GM23248 (cell line): ENCODE data around the gene KREMEN1. TPM values are rescaled to one million over a fixed set of nuclear protein-coding genes. Genes with fewer than 3 reads are reported as not detected.

ENCODE experiments used
- DNase-seq: peaks from one replicate; pipeline ENCODE4 v3.0.0-alpha.2; 2015
- H2AFZ ChIP-seq: fragments of 200-600 bp; sonication (generic); 2 replicates; pipeline ENCODE4 v1.6.1; 2016; ENCODE audit warnings: antibody characterized with exemption
- H3F3A ChIP-seq: fragments of 200-600 bp; sonication (generic); 2 replicates; pipeline ENCODE4 v1.6.1; 2016; ENCODE audit warnings: mild to moderate bottlenecking, antibody characterized with exemption, mixed run types; ENCODE audit not compliant: insufficient read depth
- H3K27ac ChIP-seq: fragments of 200-600 bp; sonication (generic); 2 replicates; pipeline ENCODE4 v1.5.1; 2016; ENCODE audit warnings: mild to moderate bottlenecking
- H3K27me3 ChIP-seq: fragments of 200-600 bp; sonication (generic); replicated peaks from 2 replicates; pipeline ENCODE4 v1.6.1; 2016; ENCODE audit warnings: mild to moderate bottlenecking; ENCODE audit not compliant: insufficient read depth
- H3K36me3 ChIP-seq: fragments of 200-600 bp; sonication (generic); 2 replicates; pipeline ENCODE4 v1.6.1; 2016; ENCODE audit warnings: low read depth, mild to moderate bottlenecking
- H3K4me1 ChIP-seq: fragments of 200-600 bp; sonication (generic); 2 replicates; pipeline ENCODE4 v1.6.1; 2016; ENCODE audit warnings: mild to moderate bottlenecking; ENCODE audit not compliant: insufficient read depth
- H3K4me2 ChIP-seq: fragments of 200-600 bp; sonication (generic); one replicate; pipeline ENCODE4 v1.6.1; 2016; ENCODE audit warnings: mild to moderate bottlenecking; ENCODE audit not compliant: unreplicated experiment
- H3K4me3 ChIP-seq: fragments of 200-600 bp; sonication (generic); 2 replicates; pipeline ENCODE4 v1.5.1; 2016; ENCODE audit warnings: mild to moderate bottlenecking
- H3K79me2 ChIP-seq: fragments of 200-600 bp; sonication (generic); 2 replicates; pipeline ENCODE4 v1.6.1; 2016; ENCODE audit warnings: mild to moderate bottlenecking; ENCODE audit not compliant: insufficient read depth
- H3K9ac ChIP-seq: fragments of 200-600 bp; sonication (generic); 2 replicates; pipeline ENCODE4 v1.6.1; 2016; ENCODE audit warnings: mild to moderate bottlenecking
- H3K9me2 ChIP-seq: fragments of 200-600 bp; sonication (generic); 2 replicates; pipeline ENCODE4 v1.6.1; 2016; ENCODE audit warnings: mixed run types, mild to moderate bottlenecking, moderate library complexity; ENCODE audit not compliant: insufficient read depth
- H3K9me3 ChIP-seq: fragments of 200-600 bp; sonication (generic); one replicate; pipeline ENCODE4 v1.6.1; 2017; ENCODE audit warnings: low read depth
- H4K20me1 ChIP-seq: fragments of 200-600 bp; sonication (generic); 2 replicates; pipeline ENCODE4 v1.6.0; 2016; ENCODE audit not compliant: insufficient read depth
- EZH2 ChIP-seq: fragments of 200-600 bp; sonication (generic); IDR thresholded peaks from 2 replicates; pipeline ENCODE4 v1.6.1; 2018; ENCODE audit warnings: antibody characterized with exemption, mild to moderate bottlenecking; ENCODE audit not compliant: insufficient read depth, poor library complexity, severe bottlenecking
- EZH2phosphoT487 ChIP-seq: fragments of 200-600 bp; sonication (generic); IDR thresholded peaks from 2 replicates; pipeline ENCODE4 v1.6.1; 2018; ENCODE audit warnings: antibody characterized with exemption, moderate library complexity, mild to moderate bottlenecking, low read depth; ENCODE audit not compliant: insufficient read depth
- WGBS, 2 experiments: methylation state at CpG; one replicate each; pipeline ENCODE4 v1.1.6; 2015 to 2017; ENCODE audit warnings: low lambda C conversion rate in 2 of 2, low coverage in 1 of 2; ENCODE audit errors: missing lambda C conversion rate in 2 of 2; 5-methylcytosine and 5-hydroxymethylcytosine counted together
- in situ Hi-C: fragments of 300-500 bp; cut with MboI; formaldehyde crosslinking; loops from 2 replicates; pipeline ENCODE4 v1.15.0; 2020
- polyA plus RNA-seq: library from polyadenylated mRNA; unstranded; fragments of >200 nt; fragmentation: Nextera tagmentation; extraction: Ambion mirVana; gene quantifications from 2 replicates; pipeline ENCODE4 v1.2.1, GENCODE V29; 2016
- total RNA-seq: library from RNA; depleted of rRNA; stranded (reverse); fragments of >200 nt; shearing (Covaris generic); gene quantifications from 2 replicates; pipeline ENCODE4 v1.2.3, GENCODE V29; 2014

The KREMEN1 gene
- total and polyA plus RNA-seq, 2 experiments from 2014 or later, result 4.3 to 4.4 TPM

GRCh38 chr22:29165321-29166060, 92.7 kb downstream of the KREMEN1 start:
- in situ Hi-C loops, result no loop called here

GRCh38 chr22:29166180-29166579, 93.3 kb downstream of the KREMEN1 start:
- Histone ChIP-seq H3K36me3 (no peaks in the 10 kb centered on the region), H3K27me3 (0 out of 2 replicates have a peak, but pooled peaks cover 3% of the 10 kb centered on the region), H3K79me2 (no peaks in the 10 kb centered on the region), H3K4me3 (no peak overlapping the region), H3K4me2 (no peak overlapping the region), H3K9me3 (no peaks in the 10 kb centered on the region), H3K9me2 (no peaks in the 10 kb centered on the region), H4K20me1 (no peaks in the 10 kb centered on the region), H3F3A (no peaks in the 10 kb centered on the region), H2AFZ (no peak overlapping the region), H3K4me1 (no peaks in the 10 kb centered on the region), H3K9ac (no peak overlapping the region), H3K27ac (no peak overlapping the region)
- in situ Hi-C loops, result no loop called here
- no peak for DNase-seq
- WGBS, 2 experiments, result 71% methylated on average over 6 of the region's 6 CpGs
- TF ChIP-seq EZH2phosphoT487, result no peak
- no peak for TF ChIP-seq EZH2

More at GRCh38 chr22:29165321-29166060, 92.7 kb downstream of the KREMEN1 start:
- Histone ChIP-seq H3K4me3 (no peak overlapping the region), H3K36me3 (no peaks in the 10 kb centered on the region), H3K27me3 (0 out of 2 replicates have a peak, but pooled peaks cover 3% of the 10 kb centered on the region), H3K9me3 (no peaks in the 10 kb centered on the region), H3K9me2 (no peaks in the 10 kb centered on the region), H3K9ac (no peak overlapping the region), H3K27ac (no peak overlapping the region), H3K4me2 (no peak overlapping the region), H2AFZ (no peak overlapping the region), H3K4me1 (no peaks in the 10 kb centered on the region), H3F3A (no peaks in the 10 kb centered on the region), H4K20me1 (no peaks in the 10 kb centered on the region), H3K79me2 (no peaks in the 10 kb centered on the region)
- no peak for DNase-seq
- TF ChIP-seq EZH2, result no peak
- no peak for TF ChIP-seq EZH2phosphoT487
- 47 to 48% methylated on average over 11 of the region's 11 CpGs for WGBS, 2 experiments

GRCh38 chr22:29167032-29167911, 94.4 kb downstream of the KREMEN1 start:
- Histone ChIP-seq H3K4me2 (no peak overlapping the region), H3K27ac (no peak overlapping the region), H3K36me3 (no peaks in the 10 kb centered on the region), H3K4me3 (no peak overlapping the region), H3K9ac (no peak overlapping the region), H3K9me2 (no peaks in the 10 kb centered on the region), H3F3A (no peaks in the 10 kb centered on the region), H3K4me1 (no peaks in the 10 kb centered on the region), H3K27me3 (0 out of 2 replicates have a peak, but pooled peaks cover 3% of the 10 kb centered on the region), H2AFZ (no peak overlapping the region), H4K20me1 (no peaks in the 10 kb centered on the region), H3K9me3 (no peaks in the 10 kb centered on the region), H3K79me2 (no peaks in the 10 kb centered on the region)
- WGBS, 2 experiments, result 76% methylated on average over 22 of the region's 22 CpGs
- TF ChIP-seq EZH2phosphoT487, result no peak
- no peak for TF ChIP-seq EZH2
- in situ Hi-C loops, result no loop called here
- no peak for DNase-seq

- in situ Hi-C loops, result no loop called here
- H3K9me3 ChIP-seq, result peaks cover 7% of the 10 kb centered on the region
- H3K4me3 ChIP-seq, result no peak overlapping the region
- no peak for DNase-seq
- H3K4me2 ChIP-seq, result no peak overlapping the region
- H3K9me2 ChIP-seq, result no peaks in the 10 kb centered on the region
- TF ChIP-seq EZH2 (no peak), EZH2phosphoT487 (no peak)
- H3K36me3 ChIP-seq, result no peaks in the 10 kb centered on the region
- H4K20me1 ChIP-seq, result no peaks in the 10 kb centered on the region
- H3K4me1 ChIP-seq, result no peaks in the 10 kb centered on the region
- 0 out of 2 replicates have a peak, but pooled peaks cover 3% of the 10 kb centered on the region for H3K27me3 ChIP-seq
- 56 to 70% methylated on average over 9 of the region's 10 CpGs for WGBS, 2 experiments
- H2AFZ ChIP-seq, result no peak overlapping the region
- no peaks in the 10 kb centered on the region for H3K79me2 ChIP-seq
- H3K27ac ChIP-seq, result no peak overlapping the region
- no peak overlapping the region for H3K9ac ChIP-seq
- H3F3A ChIP-seq, result no peaks in the 10 kb centered on the region; the same call in 1 of the 2 replicates
Measured at GRCh38 chr22:29171721-29172120, 98.9 kb downstream of the KREMEN1 start.
